Right lung (tissue), 5 donors: ENCODE measurements around the gene CA5A. TPM values are rescaled to one million over a fixed set of nuclear protein-coding genes. Genes with fewer than 3 reads are reported as not detected.
"Not testable (repeated sequence)": the region's sequence is repeated elsewhere in the genome, so short reads cannot be mapped to it uniquely, and the experiment has no call there.

Experiments used
- DNase-seq, 2 donors: peaks; one replicate each; pipeline ENCODE4 v3.0.0-alpha.2; 2013
- polyA plus RNA-seq, 5 donors: library from polyadenylated mRNA; unstranded; fragments of 120-200 nt; gene quantifications; one replicate each; pipeline versions ENCODE4 v1.2.1 to v1.2.3, GENCODE V29; 2013; ENCODE audit warnings: inconsistent platforms in 1 of 5, low replicate concordance in 1 of 5; ENCODE audit not compliant: insufficient read length in 5 of 5, insufficient read depth in 1 of 5

The CA5A gene
- polyA plus RNA-seq, 5 donors = 0.10 to 0.34 (median 0.13) TPM

DNA sequence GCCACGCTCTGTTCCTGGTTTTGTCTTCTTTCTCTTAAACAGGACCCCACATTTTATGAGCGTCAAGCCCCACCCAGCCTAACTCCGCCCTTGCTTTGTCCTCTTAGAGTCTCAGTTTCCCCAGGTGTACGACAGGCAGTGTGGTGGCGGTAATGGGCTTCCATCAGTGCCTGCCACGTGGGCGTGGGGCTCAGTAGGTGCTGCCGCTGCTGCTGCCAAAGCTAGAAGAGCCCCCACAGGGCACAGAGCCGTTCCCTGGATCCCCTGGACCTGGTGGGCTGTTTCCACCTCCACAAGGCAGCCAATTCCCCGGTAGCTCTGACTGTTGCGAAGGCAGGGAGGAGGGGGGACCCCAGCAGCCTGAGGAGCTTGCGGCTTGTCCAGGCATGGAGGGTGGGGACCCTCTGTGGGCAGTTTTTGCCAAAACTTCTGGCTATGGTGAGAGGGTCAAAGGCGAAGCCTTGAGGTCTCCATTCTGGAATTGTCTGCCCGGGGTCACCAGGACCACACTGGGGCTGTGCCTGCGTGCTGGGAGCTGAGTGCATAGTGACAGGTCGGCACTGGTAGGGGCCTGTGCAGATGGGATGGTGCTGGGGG, 39.3 kb downstream of the CA5A start:
- DNase-seq = not testable (repeated sequence)

DNA sequence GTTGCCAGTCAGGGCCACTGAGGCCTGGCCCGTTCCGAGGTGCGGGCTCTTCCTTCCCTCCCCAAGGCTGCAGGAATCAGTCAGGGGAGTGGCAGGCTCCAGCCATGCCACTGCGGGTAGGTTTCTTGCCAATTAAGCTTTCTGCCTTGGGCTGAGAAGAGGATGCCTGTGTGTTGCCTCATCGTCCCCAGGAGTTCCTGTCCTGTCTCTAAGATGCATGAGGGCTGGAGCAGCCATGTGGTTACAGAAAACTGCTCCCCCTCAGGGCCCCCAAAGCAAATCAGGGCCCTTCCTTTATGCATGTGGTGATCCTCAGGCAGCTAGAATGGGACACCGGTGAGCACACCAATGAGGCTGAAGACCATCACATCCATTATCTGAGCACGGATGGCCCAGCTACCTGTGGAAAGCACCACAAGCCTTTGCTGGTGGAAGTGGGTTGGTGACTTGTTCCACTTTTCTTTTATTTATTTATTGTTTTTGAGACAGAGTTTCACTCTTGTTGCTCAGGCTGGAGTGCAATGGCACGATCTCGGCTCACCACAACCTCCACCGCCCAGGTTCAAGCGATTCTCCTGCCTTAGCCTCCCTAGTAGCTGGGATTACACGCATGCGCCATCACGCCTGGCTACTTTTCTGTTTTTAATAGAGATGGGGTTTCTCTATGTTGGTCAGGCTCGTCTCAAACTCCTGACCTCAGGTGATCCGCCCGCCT, 40.0 kb downstream of the CA5A start:
- DNase-seq = not testable (repeated sequence)

DNA sequence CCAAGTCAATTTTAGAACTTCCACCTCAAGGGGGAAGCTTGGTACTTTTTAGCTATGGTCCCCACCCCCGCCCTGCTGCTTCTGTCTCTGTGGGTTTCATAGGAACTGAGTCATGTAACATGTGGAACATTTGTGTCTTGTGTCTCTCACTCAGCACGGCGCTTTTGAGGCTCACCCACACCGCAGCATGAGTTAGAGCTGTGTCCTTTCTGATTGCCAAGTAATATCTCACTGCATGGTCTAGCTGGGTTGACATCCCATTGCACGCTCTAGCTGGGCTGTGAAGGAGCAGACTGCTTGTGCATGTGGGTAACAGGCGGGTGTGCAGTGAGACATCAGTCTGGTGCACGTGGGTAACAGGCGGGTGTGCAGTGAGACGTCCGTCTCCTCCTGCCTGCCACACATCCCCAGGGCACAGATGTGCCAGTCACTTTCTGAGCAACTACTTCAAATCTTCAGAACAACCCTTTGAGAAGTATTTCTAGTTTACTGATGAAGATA, 40.6 kb downstream of the CA5A start:
- DNase-seq = no peak

DNA sequence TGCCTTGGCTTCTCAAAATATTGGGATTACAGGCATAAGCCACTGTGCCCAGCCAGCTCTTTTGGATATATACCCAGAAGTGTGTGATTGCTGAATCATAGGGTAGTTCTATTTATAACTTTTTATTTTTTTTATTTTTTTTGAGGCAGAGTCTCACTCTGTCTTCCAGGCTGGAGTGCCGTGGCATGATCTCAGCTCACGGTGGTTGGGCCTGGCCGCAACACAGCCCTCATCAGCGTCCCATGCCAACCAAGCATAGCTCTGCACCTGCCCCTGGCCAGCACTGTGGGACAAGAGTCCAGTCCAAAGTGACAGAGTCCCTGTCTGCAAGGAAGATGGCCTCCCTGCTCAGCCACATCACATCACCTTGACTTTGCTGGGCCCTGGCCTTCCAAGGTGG, 42.3 kb downstream of the CA5A start:
- not testable (repeated sequence) for DNase-seq

DNA sequence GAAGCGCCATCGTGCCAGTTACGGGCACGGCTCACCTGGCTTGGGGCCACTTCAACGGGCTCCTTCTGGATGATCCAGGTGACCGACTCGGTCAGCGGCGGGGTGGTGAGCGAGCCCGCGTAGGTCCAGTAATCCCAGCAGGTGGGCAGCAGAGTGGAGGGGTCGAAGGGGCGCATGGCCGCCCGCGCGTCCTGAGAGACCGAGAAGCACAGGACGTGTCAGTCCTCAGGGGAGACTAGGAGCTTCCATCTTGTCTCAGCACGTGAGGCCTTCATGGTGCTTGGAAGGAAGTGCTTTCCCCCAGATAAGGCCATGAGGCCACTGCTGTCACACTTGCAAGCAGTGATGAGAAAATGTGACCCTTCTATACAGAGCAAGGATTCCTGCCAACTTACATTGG, 44.6 kb downstream of the CA5A start:
- DNase-seq = no peak

DNA sequence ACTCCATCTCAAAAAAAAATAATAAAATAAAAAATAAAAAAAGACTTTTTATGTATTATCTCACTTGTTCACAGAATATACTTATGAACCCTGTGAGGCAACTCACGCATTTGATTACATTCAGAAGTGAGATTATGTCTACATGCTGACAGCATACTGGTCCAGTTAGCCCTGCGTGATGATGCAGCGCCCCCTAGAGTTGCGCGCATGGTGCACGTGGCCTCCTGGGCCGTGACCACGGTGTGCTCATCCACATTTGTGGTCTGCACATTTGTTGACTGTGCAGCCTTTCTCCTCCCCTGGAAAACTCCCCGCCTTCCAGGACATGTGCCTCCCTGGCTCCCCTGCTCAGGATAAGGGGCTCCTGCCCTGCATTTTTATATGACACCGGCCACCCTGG, 46.6 kb downstream of the CA5A start:
- not testable (repeated sequence) for DNase-seq

- not testable (repeated sequence) for DNase-seq
Measured at GRCh38 chr16:87888346-87888745, 48.0 kb downstream of the CA5A start.

- not testable (repeated sequence) for DNase-seq
Measured at GRCh38 chr16:87887931-87888330, 48.4 kb downstream of the CA5A start.

GRCh38 chr16:87885371-87885967, 50.9 kb downstream of the CA5A start:
- not testable (repeated sequence) for DNase-seq

DNA sequence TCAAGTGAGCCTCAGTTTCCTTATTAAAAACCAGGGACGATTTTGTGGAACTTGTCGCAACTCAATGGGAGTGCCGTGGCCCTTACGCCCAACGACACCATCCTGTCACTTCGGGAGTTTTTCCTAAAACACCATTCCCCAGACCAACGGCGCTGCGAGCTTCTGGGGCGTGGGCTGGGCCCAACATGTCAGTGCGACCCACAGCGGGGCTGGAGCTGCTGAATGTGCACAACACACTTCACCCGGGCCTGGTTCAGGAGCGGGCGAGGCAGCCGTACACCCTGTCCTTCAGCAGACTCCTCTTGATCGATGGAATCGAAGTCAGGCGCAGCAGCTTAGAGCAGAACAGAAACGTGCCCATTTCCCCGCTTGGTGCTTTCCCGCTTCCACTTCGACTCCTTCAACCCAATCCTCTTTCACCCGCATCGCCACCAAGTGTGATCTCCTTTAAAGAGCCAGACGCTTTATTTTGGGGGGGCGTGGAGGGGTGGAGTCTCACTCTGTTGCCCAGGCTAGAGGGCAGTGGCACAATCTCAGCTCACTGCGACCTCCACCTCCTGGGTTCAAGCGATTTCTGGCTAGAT, 53.8 kb downstream of the CA5A start:
- DNase-seq = no peak

DNA sequence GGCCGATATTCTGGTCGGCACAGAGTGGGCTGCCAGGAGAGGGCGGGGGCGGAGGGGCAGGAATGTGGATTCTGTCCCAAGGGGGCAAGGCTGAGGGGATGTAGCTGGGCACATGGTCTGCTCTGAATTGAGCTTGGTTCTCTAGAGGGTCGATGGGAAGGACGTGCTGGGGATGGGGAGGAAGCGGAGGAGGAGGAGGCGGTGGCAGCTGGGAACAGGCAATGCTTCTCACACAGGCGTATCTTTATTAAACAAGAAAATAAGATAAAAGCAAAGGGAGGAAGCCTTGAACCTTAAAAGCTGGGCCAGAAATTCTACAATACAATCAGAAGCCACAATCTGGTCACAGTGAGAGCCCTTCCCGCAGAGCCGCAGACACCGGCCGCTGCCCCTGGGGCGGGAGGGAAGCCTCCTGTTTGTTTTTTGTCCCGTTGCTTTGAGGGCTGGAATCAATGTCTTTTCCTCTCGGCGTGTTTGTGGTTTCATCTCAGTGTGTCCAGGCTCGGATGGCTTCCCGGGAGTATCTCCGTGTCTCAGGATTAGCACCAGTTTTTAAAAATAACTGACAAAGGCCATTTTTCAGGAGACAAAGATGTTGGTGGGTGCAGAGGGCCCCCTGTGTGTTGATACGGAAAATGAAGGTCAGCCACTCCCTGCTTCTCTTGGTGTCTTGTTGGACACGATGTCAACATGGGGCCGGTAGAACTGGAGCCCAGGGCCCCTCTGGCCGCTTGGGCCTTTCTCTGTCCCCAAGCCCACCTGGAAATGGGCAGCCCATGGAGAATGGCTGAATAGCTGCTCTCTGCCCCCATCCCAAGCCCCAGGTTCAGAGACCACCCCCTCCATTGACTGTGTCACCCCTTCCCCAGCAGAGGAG, 54.8 kb downstream of the CA5A start:
- DNase-seq = no peak

DNA sequence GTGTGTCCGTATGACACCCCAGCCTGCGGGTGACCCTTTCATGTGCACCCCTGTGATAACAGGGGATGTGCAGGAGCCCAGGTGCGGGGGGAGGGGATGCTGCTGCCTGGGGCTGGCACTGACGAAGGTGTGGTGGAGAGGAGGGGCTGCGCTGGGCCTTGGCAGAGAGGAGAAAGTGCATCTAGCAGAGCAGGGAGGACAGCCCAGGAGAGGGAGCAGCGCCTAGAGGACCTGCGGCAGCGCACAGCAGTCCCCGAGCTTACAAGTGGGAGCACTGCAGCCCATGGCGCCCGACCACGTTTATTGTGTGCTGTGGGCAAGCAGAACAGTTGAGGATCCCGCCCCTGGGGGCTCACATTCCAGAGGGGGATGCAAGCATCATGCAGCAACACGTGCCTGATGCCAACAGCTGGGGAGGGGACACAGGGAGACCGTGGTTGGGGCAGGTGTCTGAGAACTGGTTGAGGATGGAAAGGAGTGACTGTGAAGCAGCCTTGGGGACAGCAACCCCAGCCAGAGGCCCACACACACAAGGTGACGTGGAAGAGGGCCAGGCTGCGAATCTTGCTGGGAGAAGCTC, 56.1 kb downstream of the CA5A start:
- no peak for DNase-seq

GRCh38 chr16:87879411-87880013, 56.8 kb downstream of the CA5A start:
- DNase-seq = not testable (repeated sequence)

GRCh38 chr16:87878704-87879103, 57.6 kb downstream of the CA5A start:
- no peak for DNase-seq

GRCh38 chr16:87877942-87878507, 58.3 kb downstream of the CA5A start:
- no peak for DNase-seq

GRCh38 chr16:87874639-87875427, 61.5 kb downstream of the CA5A start:
- DNase-seq = no peak

DNA sequence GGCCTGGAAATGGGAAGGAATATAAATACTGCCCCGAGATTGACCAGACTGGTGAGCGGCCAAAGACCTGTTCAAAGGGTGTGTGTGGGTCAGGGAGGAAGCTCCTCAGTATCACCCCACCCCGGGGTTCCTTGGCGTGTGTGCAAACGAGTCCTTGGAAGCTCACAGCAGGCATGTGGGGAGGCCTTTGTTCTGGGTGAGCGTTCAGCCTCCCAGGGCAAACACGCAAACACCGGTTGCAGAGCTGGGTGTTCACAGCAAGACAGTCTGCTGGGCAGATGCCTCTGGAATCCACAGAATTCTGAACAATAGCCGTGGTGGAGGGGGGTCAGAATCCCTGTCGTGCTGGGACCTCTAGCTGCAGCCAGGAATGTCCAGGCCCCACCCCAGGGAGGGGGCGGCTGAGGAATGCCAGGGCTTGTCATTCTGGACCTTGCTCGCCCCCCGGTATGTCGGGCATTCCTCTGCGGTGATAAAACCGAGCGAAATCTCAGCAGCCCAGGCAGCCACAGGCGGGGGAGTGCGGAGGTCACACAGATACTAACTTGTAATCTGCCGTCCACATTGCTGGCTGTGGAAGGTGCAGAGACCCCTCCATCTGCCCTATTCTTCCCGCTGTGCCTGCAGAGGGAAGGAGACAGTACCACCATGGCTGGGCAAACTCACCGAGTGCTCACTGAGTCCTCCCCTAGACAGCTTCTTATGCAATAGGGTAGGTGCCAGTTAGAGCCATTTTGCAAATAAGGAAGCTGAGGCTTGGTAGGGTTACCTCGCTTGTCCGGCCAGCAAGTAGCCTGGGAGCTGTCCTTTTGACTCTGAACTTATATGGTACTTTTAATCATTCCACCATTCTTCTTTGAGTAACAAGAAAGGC, 65.7 kb downstream of the CA5A start:
- not testable (repeated sequence) for DNase-seq

DNA sequence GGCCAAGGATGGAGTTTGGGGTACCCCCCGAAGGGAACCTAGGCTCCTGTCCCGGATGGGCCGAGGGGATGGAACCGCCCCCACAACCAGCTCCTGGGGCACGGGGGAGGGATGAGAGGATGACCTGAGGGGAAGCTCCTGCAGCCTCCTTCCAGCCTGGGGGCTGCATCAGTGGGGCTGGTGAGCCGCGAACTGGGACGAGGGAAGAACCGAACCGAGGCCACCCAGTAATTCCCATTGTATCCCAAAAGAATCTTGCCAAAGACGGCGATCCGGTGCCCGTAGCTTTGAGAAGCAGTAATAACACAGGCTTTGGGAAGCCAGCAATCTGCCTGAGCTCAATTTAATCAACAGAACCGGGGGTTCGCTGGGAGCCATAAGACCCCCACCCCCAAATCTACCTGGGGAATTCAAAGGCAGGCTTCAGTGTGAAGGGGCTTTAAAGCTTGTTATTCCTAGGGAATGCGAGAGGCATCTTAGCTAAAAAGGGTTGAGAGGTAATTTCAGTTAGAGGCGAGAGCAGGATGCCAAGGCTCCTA, 66.4 kb downstream of the CA5A start:
- DNase-seq = not testable (repeated sequence)
